Muscle layer of duodenum (tissue), 2 donors: ENCODE measurements around the gene VPREB3.

Source experiments
- H3K27ac ChIP-seq: one replicate; pipeline ENCODE4 v1.7.0; 2013; ENCODE audit warnings: mild to moderate bottlenecking, low read length
- H3K27me3 ChIP-seq: one replicate; pipeline ENCODE4 v1.7.0; 2013; ENCODE audit warnings: low read depth, mild to moderate bottlenecking, control low read depth, low read length
- H3K36me3 ChIP-seq, 2 donors: one replicate each; pipeline ENCODE4 v1.7.0; 2013; ENCODE audit warnings: low read length in 2 of 2, control low read depth in 1 of 2, mild to moderate bottlenecking in 1 of 2; ENCODE audit not compliant: insufficient read depth in 2 of 2, control insufficient read depth in 1 of 2
- H3K4me1 ChIP-seq, 2 donors: one replicate each; pipeline ENCODE4 v1.7.0; 2013; ENCODE audit warnings: low read length in 2 of 2, mild to moderate bottlenecking in 2 of 2, control low read depth in 1 of 2, moderate library complexity in 1 of 2; ENCODE audit not compliant: insufficient read depth in 2 of 2, control insufficient read depth in 1 of 2
- H3K4me3 ChIP-seq, 2 donors: one replicate each; pipeline ENCODE4 v1.7.0; 2013; ENCODE audit warnings: low read length in 2 of 2, low read depth in 1 of 2, mild to moderate bottlenecking in 1 of 2
- H3K9me3 ChIP-seq, 2 donors: one replicate each; pipeline ENCODE4 v1.7.0; 2013; ENCODE audit warnings: low read length in 2 of 2, control low read depth in 1 of 2, mild to moderate bottlenecking in 1 of 2; ENCODE audit not compliant: control insufficient read depth in 1 of 2
- donor health status: healthy.

VPREB3 gene

GRCh38 chr22:23722160-23722559, 32.1 kb downstream of the VPREB3 start:
- Histone ChIP-seq H3K36me3 (no peaks in the 10 kb centered on the region), H3K4me1 (peaks cover 0 to 3% of the 10 kb centered on the region in 2 donors), H3K9me3 (no peaks in the 10 kb centered on the region), H3K27ac (no peak overlapping the region), H3K27me3 (no peaks in the 10 kb centered on the region), H3K4me3 (no peak overlapping the region)

GRCh38 chr22:23720855-23721254, 33.4 kb downstream of the VPREB3 start:
- no peaks in the 10 kb centered on the region for H3K36me3 ChIP-seq
- no peak overlapping the region for H3K27ac ChIP-seq
- no peaks in the 10 kb centered on the region for H3K27me3 ChIP-seq
- no peak overlapping the region for H3K4me3 ChIP-seq
- no peaks in the 10 kb centered on the region for H3K9me3 ChIP-seq
- H3K4me1 ChIP-seq: peaks cover 0 to 8% of the 10 kb centered on the region in 2 donors

- Histone ChIP-seq H3K4me1 (peaks cover 0 to 9% of the 10 kb centered on the region in 2 donors), H3K4me3 (no peak overlapping the region), H3K27ac (no peak overlapping the region), H3K36me3 (peaks cover 5 to 11% of the 10 kb centered on the region in 2 donors), H3K9me3 (no peaks in the 10 kb centered on the region), H3K27me3 (no peaks in the 10 kb centered on the region)
Observed at GRCh38 chr22:23718371-23719165, 35.7 kb downstream of the VPREB3 start.

GRCh38 chr22:23716811-23717801, 37.1 kb downstream of the VPREB3 start:
- Histone ChIP-seq H3K27ac (no peak overlapping the region), H3K36me3 (peaks cover 5 to 21% of the 10 kb centered on the region in 2 donors), H3K4me3 (peak overlapping the region; percentile 69 to 93), H3K27me3 (no peaks in the 10 kb centered on the region), H3K9me3 (no peaks in the 10 kb centered on the region), H3K4me1 (peaks cover 0 to 9% of the 10 kb centered on the region in 2 donors)

- no peak overlapping the region for H3K27ac ChIP-seq
- no peaks in the 10 kb centered on the region for H3K9me3 ChIP-seq
- peaks cover 0 to 9% of the 10 kb centered on the region in 2 donors for H3K4me1 ChIP-seq
- H3K36me3 ChIP-seq: peaks cover 13 to 33% of the 10 kb centered on the region in 2 donors
- H3K27me3 ChIP-seq: no peaks in the 10 kb centered on the region
- H3K4me3 ChIP-seq: peak overlapping the region; percentile 69 to 93
Observed at GRCh38 chr22:23715806-23716375, 38.3 kb downstream of the VPREB3 start.

GRCh38 chr22:23714596-23715578, 39.3 kb downstream of the VPREB3 start:
- peaks cover 15 to 43% of the 10 kb centered on the region in 2 donors for H3K36me3 ChIP-seq

GRCh38 chr22:23713696-23714595, 40.3 kb downstream of the VPREB3 start:
- H3K27me3 ChIP-seq: no peaks in the 10 kb centered on the region
- peaks cover 0 to 9% of the 10 kb centered on the region in 2 donors for H3K4me1 ChIP-seq
- H3K36me3 ChIP-seq: peaks cover 25 to 52% of the 10 kb centered on the region in 2 donors
- H3K9me3 ChIP-seq: no peaks in the 10 kb centered on the region
- no peak overlapping the region for H3K4me3 ChIP-seq
- no peak overlapping the region for H3K27ac ChIP-seq

More at GRCh38 chr22:23714596-23715578, 39.3 kb downstream of the VPREB3 start:
- H3K27me3 ChIP-seq: no peaks in the 10 kb centered on the region
- H3K9me3 ChIP-seq: no peaks in the 10 kb centered on the region
- H3K27ac ChIP-seq: no peak overlapping the region
- H3K4me1 ChIP-seq: peaks cover 0 to 9% of the 10 kb centered on the region in 2 donors
- no peak overlapping the region for H3K4me3 ChIP-seq

GRCh38 chr22:23712256-23712655, 42.0 kb downstream of the VPREB3 start:
- Histone ChIP-seq H3K4me3 (no peak overlapping the region), H3K36me3 (peaks cover 39 to 69% of the 10 kb centered on the region in 2 donors)

GRCh38 chr22:23709107-23709506, 45.1 kb downstream of the VPREB3 start:
- no peaks in the 10 kb centered on the region for H3K4me1 ChIP-seq
- no peak overlapping the region for H3K27ac ChIP-seq
- no peaks in the 10 kb centered on the region for H3K27me3 ChIP-seq
- no peaks in the 10 kb centered on the region for H3K9me3 ChIP-seq
- no peak overlapping the region for H3K4me3 ChIP-seq
- peaks cover 66 to 93% of the 10 kb centered on the region in 2 donors for H3K36me3 ChIP-seq

More at GRCh38 chr22:23712256-23712655, 42.0 kb downstream of the VPREB3 start:
- Histone ChIP-seq H3K27ac (no peak overlapping the region), H3K27me3 (no peaks in the 10 kb centered on the region), H3K4me1 (peaks cover 0 to 7% of the 10 kb centered on the region in 2 donors), H3K9me3 (no peaks in the 10 kb centered on the region)
